OCI-M2 (cell line): ENCODE data around the gene COX18.

Experiments
- DNase-seq: peaks from one replicate; lab custom pipeline; 2025; ENCODE audit not compliant: unreplicated experiment; lab: John Stamatoyannopoulos, UW

Gene COX18

GRCh38 chr4:73053974-73054480 is 15.5 kb downstream of the COX18 start:
- no peak for DNase-seq

- DNase-seq = no peak
These were observed 16.4 kb downstream of the COX18 start for GRCh38 chr4:73053076-73053475.

GRCh38 chr4:73051625-73052024 is 17.9 kb downstream of the COX18 start:
- DNase-seq = no peak

GRCh38 chr4:73045879-73046278 is 23.6 kb downstream of the COX18 start:
- no peak for DNase-seq

- no peak for DNase-seq
These were observed 32.5 kb downstream of the COX18 start for GRCh38 chr4:73037057-73037456.

GRCh38 chr4:73036123-73036522 is 33.4 kb downstream of the COX18 start:
- DNase-seq = no peak

- no peak for DNase-seq
These were observed 34.6 kb downstream of the COX18 start for GRCh38 chr4:73034896-73035295.

- DNase-seq = no peak
These were observed 40.9 kb downstream of the COX18 start for GRCh38 chr4:73028621-73029020.

GRCh38 chr4:73021634-73022033 is 47.9 kb downstream of the COX18 start:
- DNase-seq = no peak

- DNase-seq = peak; percentile 14
These were observed 50.0 kb downstream of the COX18 start for GRCh38 chr4:73019462-73020047.

GRCh38 chr4:73018595-73018994 is 50.9 kb downstream of the COX18 start:
- no peak for DNase-seq

GRCh38 chr4:73013310-73013709 is 56.2 kb downstream of the COX18 start:
- DNase-seq = no peak

- no peak for DNase-seq
These were observed 56.8 kb downstream of the COX18 start for GRCh38 chr4:73012673-73013072.

- DNase-seq = no peak
These were observed 57.9 kb downstream of the COX18 start for GRCh38 chr4:73011629-73011985.

GRCh38 chr4:73010789-73011628 is 58.5 kb downstream of the COX18 start:
- no peak for DNase-seq

- DNase-seq = no peak
These were observed 61.9 kb downstream of the COX18 start for GRCh38 chr4:73007526-73008100.

- DNase-seq = no peak
These were observed 63.1 kb downstream of the COX18 start for GRCh38 chr4:73006286-73006990.

GRCh38 chr4:73005514-73005913 is 64.0 kb downstream of the COX18 start:
- DNase-seq = no peak
